ENCODE measurements around the gene PVALEF.
"Not testable (repeated sequence)": the region's sequence is repeated elsewhere in the genome, so short reads cannot be mapped to it uniquely, and the experiment has no call there.

Gene PVALEF

GRCh38 chr17:81147701-81148100 is 17.6 kb upstream of the PVALEF start:
- DNase-seq = no peak

GRCh38 chr17:81148571-81148970 is 16.7 kb upstream of the PVALEF start:
- no peak for DNase-seq

- no peak for DNase-seq
These were observed 16.2 kb upstream of the PVALEF start for GRCh38 chr17:81148986-81149533.

- DNase-seq = no peak
These were observed 14.8 kb upstream of the PVALEF start for GRCh38 chr17:81150377-81151077.

- no peak for DNase-seq
These were observed 14.0 kb upstream of the PVALEF start for GRCh38 chr17:81151278-81151677.

GRCh38 chr17:81152288-81152828 is 12.9 kb upstream of the PVALEF start:
- no peak for DNase-seq

GRCh38 chr17:81153340-81153803 is 11.9 kb upstream of the PVALEF start:
- DNase-seq = peak; percentile 42

- DNase-seq = not testable (repeated sequence)
These were observed 11.3 kb upstream of the PVALEF start for GRCh38 chr17:81154016-81154415.

GRCh38 chr17:81154961-81155360 is 10.3 kb upstream of the PVALEF start:
- DNase-seq = no peak

- DNase-seq = no peak
These were observed 8.2 kb upstream of the PVALEF start for GRCh38 chr17:81156866-81157805.

GRCh38 chr17:81157848-81158687 is 7.2 kb upstream of the PVALEF start:
- no peak for DNase-seq

GRCh38 chr17:81158688-81159590 is 6.4 kb upstream of the PVALEF start:
- DNase-seq = no peak

GRCh38 chr17:81159611-81160265 is 5.6 kb upstream of the PVALEF start:
- DNase-seq = no peak

- no peak for DNase-seq
These were observed 5.0 kb upstream of the PVALEF start for GRCh38 chr17:81160306-81160705.

- DNase-seq = no peak
These were observed 4.4 kb upstream of the PVALEF start for GRCh38 chr17:81160747-81161453.

- DNase-seq = no peak
These were observed 3.8 kb upstream of the PVALEF start for GRCh38 chr17:81161536-81161935.

- DNase-seq = no peak
These were observed 3.3 kb upstream of the PVALEF start for GRCh38 chr17:81161972-81162371.

GRCh38 chr17:81162491-81162890 is 2.8 kb upstream of the PVALEF start:
- no peak for DNase-seq

- DNase-seq = no peak
These were observed 2.1 kb upstream of the PVALEF start for GRCh38 chr17:81163051-81163695.
